Panc1 (cell line): ENCODE results near the gene IQSEC2. TPM values are rescaled to one million over a fixed set of nuclear protein-coding genes. Genes with fewer than 3 reads are reported as not detected.
A peak's percentile ranks its signal among the peaks of the same experiment; 100 is the strongest.

Experiments
- ATAC-seq: fragments of 200-7000 bp; cut with Tn5 transposase; 2 replicates; pipeline ENCODE4 v1.9.1; 2020; ENCODE audit warnings: mild to moderate bottlenecking, moderate library complexity
- Bru-seq: library from RNA; stranded (reverse); fragments of 400-500 nt; gene quantifications from one replicate; lab custom pipeline; 2021; lab: Mats Ljungman, UMichigan
- BruChase-seq, 2 experiments: library from RNA; stranded (reverse); fragments of 400-500 nt; gene quantifications; one replicate each; lab custom pipeline; 2021; lab: Mats Ljungman, UMichigan
- BruUV-seq: library from RNA; stranded (reverse); fragments of 400-500 nt; replicated peaks from 2 replicates; lab custom pipeline; 2021; lab: Mats Ljungman, UMichigan
- CTCF ChIA-PET: fragments of 300-600 bp; sonication (Branson Sonifier 250); formaldehyde crosslinking; loops from one replicate; lab custom pipeline; 2022; ENCODE audit warnings: antibody characterized with exemption; lab: Charles Lee
- POLR2A ChIA-PET: fragments of 300-600 bp; sonication (Branson Sonifier 250); formaldehyde crosslinking; loops from one replicate; lab custom pipeline; 2022; ENCODE audit warnings: antibody characterized with exemption; lab: Charles Lee
- DNase-seq: peaks from one replicate; pipeline ENCODE4 v3.0.0-alpha.2; 2010; ENCODE audit warnings: low read depth, low spot score
- H3K27ac ChIP-seq: 2 replicates; pipeline ENCODE4 v1.5.1; 2011; ENCODE audit warnings: mild to moderate bottlenecking, low read length, inconsistent platforms
- H3K27me3 ChIP-seq: fragments of 200-500 bp; sonication (Bioruptor generic); 2 replicates; pipeline ENCODE4 v1.6.0; 2014; ENCODE audit warnings: low read length, inconsistent platforms; ENCODE audit not compliant: control insufficient read depth, insufficient read depth
- H3K36me3 ChIP-seq: fragments of 200-500 bp; sonication (Bioruptor generic); 2 replicates; pipeline ENCODE4 v1.5.1; 2014; ENCODE audit warnings: inconsistent platforms, mild to moderate bottlenecking, low read length, moderate library complexity; ENCODE audit not compliant: control insufficient read depth, insufficient read depth
- H3K4me1 ChIP-seq: 2 replicates; pipeline ENCODE4 v1.5.1; 2011; ENCODE audit warnings: inconsistent platforms, mild to moderate bottlenecking, low read length, moderate library complexity; ENCODE audit not compliant: control insufficient read depth, insufficient read depth
- H3K4me3 ChIP-seq, 2 experiments: 2 replicates each; pipeline ENCODE4 v1.5.1; 2011 to 2012; ENCODE audit warnings: low read depth in 2 of 2, low read length in 2 of 2, mild to moderate bottlenecking in 2 of 2, inconsistent platforms in 1 of 2, moderate library complexity in 1 of 2
- H3K9me3 ChIP-seq: fragments of 200-500 bp; sonication (Bioruptor generic); 2 replicates; pipeline ENCODE4 v1.5.1; 2014; ENCODE audit warnings: low read depth, mild to moderate bottlenecking, inconsistent platforms, low read length, moderate library complexity; ENCODE audit not compliant: control insufficient read depth, insufficient read depth
- CTCF ChIP-seq: fragments of 450-650 bp; IDR thresholded peaks from 2 replicates; pipeline ENCODE4 v1.5.1; 2017; ENCODE audit warnings: mild to moderate bottlenecking
- POLR2AphosphoS5 ChIP-seq: IDR thresholded peaks from 2 replicates; pipeline ENCODE4 v1.6.1; 2012; ENCODE audit warnings: mild to moderate bottlenecking, low read depth, low read length, moderate library complexity
- REST ChIP-seq, 2 experiments: IDR thresholded peaks; 2 replicates each; pipeline ENCODE4 v1.6.1; 2011 to 2012; ENCODE audit warnings: low read depth in 2 of 2, control low read depth in 1 of 2, low read length in 1 of 2, mild to moderate bottlenecking in 1 of 2, moderate library complexity in 1 of 2; ENCODE audit not compliant: insufficient read depth in 1 of 2
- SIN3A ChIP-seq: IDR thresholded peaks from 2 replicates; pipeline ENCODE4 v1.6.1; 2012; ENCODE audit warnings: low read depth, mild to moderate bottlenecking, low read length, moderate library complexity, borderline replicate concordance; ENCODE audit not compliant: insufficient read depth
- TCF7L2 ChIP-seq: IDR thresholded peaks from 2 replicates; pipeline ENCODE4 v1.6.1; 2011; ENCODE audit warnings: mild to moderate bottlenecking, low read depth, low read length, inconsistent platforms
- in situ Hi-C: cut with HindIII; loops from 2 replicates; pipeline ENCODE4 v1.10.0; 2016; ENCODE audit warnings: low sequenced_read_pairs, low pct_unique_long_range_greater_than_20kb
- intact Hi-C: fragments of 100-400 bp; cut with micrococcal nuclease; formaldehyde crosslinking; loops from one replicate; pipeline ENCODE4 v1.10.0; 2022; ENCODE audit not compliant: unreplicated experiment
- long read RNA-seq: library from polyadenylated mRNA; unstranded; transcript quantifications from one replicate; pipeline ENCODE4 v2.0.0, GENCODE V29; 2021; ENCODE audit not compliant: unreplicated experiment
- polyA plus RNA-seq: library from polyadenylated mRNA; unstranded; fragments of >200 nt; gene quantifications from one replicate; pipeline ENCODE4 v1.2.1, GENCODE V29; 2012; ENCODE audit warnings: missing spikeins; ENCODE audit not compliant: insufficient read length
- total RNA-seq: library from RNA; stranded (reverse); gene quantifications from one replicate; pipeline ENCODE4 v1.2.1, GENCODE V29; 2021; ENCODE audit not compliant: unreplicated experiment

The IQSEC2 gene
- total RNA-seq (38.8 TPM), Bru-seq, nascent RNA (percentile 58 among the genes with signal in this experiment), BruChase-seq, experiment 1, labeled RNA remaining after a 2-hour chase (percentile 62 among the genes with signal in this experiment), BruChase-seq, experiment 2, labeled RNA remaining after a 6-hour chase (percentile 66 among the genes with signal in this experiment)
- polyA plus RNA-seq, result 50.7 TPM
- long read RNA-seq, partial matches to known transcripts, result 2 of 22 reads
- long read RNA-seq, other reads (novel, unspliced or antisense), result 13 of 22 reads

GRCh38 chrX:53281321-53281822 is at the start of gene IQSEC2:
Gene IQSEC2 (minus strand): TSS chrX:53281584.
- peaks cover 28% of the 10 kb centered on the region for H3K4me1 ChIP-seq
- ChIA-PET CTCF (interaction anchor here (0.7 kb wide), 1 partner anchor 42 kb away, joined by 4 read pairs; no protein-coding TSS in a partner anchor), POLR2A (interaction anchor here (0.6 to 1.0 kb wide), 2 partner anchors 141 to 164 kb away, joined by 4 read pairs; partner anchors contain the start of genes RIBC1 and SMC1A)
- intact Hi-C loops (no loop called here), in situ Hi-C loops (no loop called here)
- no peak for DNase-seq
- TF ChIP-seq CTCF (no peak), REST (IDR thresholded peaks at IDR 0.05; ENCODE audit: insufficient read depth in 1 of 2, low read depth in 2 of 2, low read length in 1 of 2) (no peak), SIN3A (no peak), POLR2AphosphoS5 (peak; percentile 39)
- no peaks in the 10 kb centered on the region for H3K27me3 ChIP-seq
- BruUV-seq, result no TSS peak
- ATAC-seq, result peak; percentile 91
- H3K36me3 ChIP-seq, result no peaks in the 10 kb centered on the region
- H3K4me3 ChIP-seq, result peak within 1 kb of the TSS; percentile 44 to 72
- peak within 1 kb of the TSS; percentile 90 for H3K27ac ChIP-seq
- H3K9me3 ChIP-seq, result no peaks in the 10 kb centered on the region

GRCh38 chrX:53330331-53330730 is 48.9 kb upstream of the IQSEC2 start:
- DNase-seq, result no peak
- no TSS peak for BruUV-seq
- ChIA-PET POLR2A (no interaction called here), CTCF (no interaction called here)
- no peaks in the 10 kb centered on the region for H3K9me3 ChIP-seq
- no peaks in the 10 kb centered on the region for H3K36me3 ChIP-seq
- H3K27ac ChIP-seq, result no peak overlapping the region
- in situ Hi-C loops (no loop called here), intact Hi-C loops (no loop called here)
- peaks cover 4% of the 10 kb centered on the region for H3K27me3 ChIP-seq
- no peaks in the 10 kb centered on the region for H3K4me1 ChIP-seq
- no peak overlapping the region for H3K4me3 ChIP-seq
- no peak for TF ChIP-seq CTCF
- no peak for TF ChIP-seq REST (IDR thresholded peaks at IDR 0.05; ENCODE audit: insufficient read depth in 1 of 2, low read depth in 2 of 2, low read length in 1 of 2)
- no peak for TF ChIP-seq POLR2AphosphoS5
- no peak for TF ChIP-seq SIN3A
- TF ChIP-seq TCF7L2, result no peak
- ATAC-seq, result no peak
